Thoracic aorta (tissue), 2 donors: ENCODE measurements around the gene PSTPIP1. TPM values are rescaled to one million over a fixed set of nuclear protein-coding genes. Genes with fewer than 3 reads are reported as not detected.

Experiments
- ATAC-seq: fragments of 150-250 bp; one replicate; pipeline ENCODE4 v1.8.0; 2017; ENCODE audit warnings: low read depth; ENCODE audit not compliant: insufficient number of reproducible peaks, low FRiP score
- DNase-seq: peaks from one replicate; pipeline ENCODE4 v3.0.0-alpha.2; 2020; ENCODE audit warnings: low spot score
- H3K27ac ChIP-seq, 2 donors: fragments of 200-600 bp; sonication (generic); 1 replicate in 1 of 2; 2 replicates in 1 of 2; pipeline ENCODE4 v1.5.1; 2016; ENCODE audit warnings: mild to moderate bottlenecking in 2 of 2, moderate library complexity in 2 of 2
- H3K27me3 ChIP-seq: fragments of 200-600 bp; sonication (generic); replicated peaks from 2 replicates; pipeline ENCODE4 v1.6.0; 2016; ENCODE audit warnings: mild to moderate bottlenecking; ENCODE audit not compliant: insufficient read depth
- H3K36me3 ChIP-seq: fragments of 200-600 bp; sonication (generic); one replicate; pipeline ENCODE4 v1.5.1; 2016
- H3K4me1 ChIP-seq, 2 donors: fragments of 200-600 bp; sonication (generic); 1 replicate in 1 of 2; 2 replicates in 1 of 2; pipeline versions ENCODE4 v1.5.1 to v1.6.0; 2016; ENCODE audit warnings: low read depth in 2 of 2, mild to moderate bottlenecking in 1 of 2; ENCODE audit not compliant: control insufficient read depth in 1 of 2
- H3K4me3 ChIP-seq: fragments of 200-600 bp; sonication (generic); 2 replicates; pipeline ENCODE4 v1.5.1; 2016; ENCODE audit warnings: mild to moderate bottlenecking
- H3K9me3 ChIP-seq: fragments of 200-600 bp; sonication (generic); 2 replicates; pipeline ENCODE4 v1.5.1; 2016
- total RNA-seq, 2 donors: library from RNA; depleted of rRNA; stranded (reverse); fragments of >200 nt; gene quantifications; one replicate each; pipeline versions ENCODE4 v1.1.0 to v1.2.3, GENCODE V29; 2016
- TF ChIP-seq, protein P1 (sequence below): fragments of 200-600 bp; sonication (generic); IDR thresholded peaks from one replicate; pipeline ENCODE4 v1.5.1; 2019; ENCODE audit warnings: antibody characterized with exemption

PSTPIP1 gene
- total RNA-seq, 2 donors from 2014 or later: 24.5 to 24.8 TPM

DNA sequence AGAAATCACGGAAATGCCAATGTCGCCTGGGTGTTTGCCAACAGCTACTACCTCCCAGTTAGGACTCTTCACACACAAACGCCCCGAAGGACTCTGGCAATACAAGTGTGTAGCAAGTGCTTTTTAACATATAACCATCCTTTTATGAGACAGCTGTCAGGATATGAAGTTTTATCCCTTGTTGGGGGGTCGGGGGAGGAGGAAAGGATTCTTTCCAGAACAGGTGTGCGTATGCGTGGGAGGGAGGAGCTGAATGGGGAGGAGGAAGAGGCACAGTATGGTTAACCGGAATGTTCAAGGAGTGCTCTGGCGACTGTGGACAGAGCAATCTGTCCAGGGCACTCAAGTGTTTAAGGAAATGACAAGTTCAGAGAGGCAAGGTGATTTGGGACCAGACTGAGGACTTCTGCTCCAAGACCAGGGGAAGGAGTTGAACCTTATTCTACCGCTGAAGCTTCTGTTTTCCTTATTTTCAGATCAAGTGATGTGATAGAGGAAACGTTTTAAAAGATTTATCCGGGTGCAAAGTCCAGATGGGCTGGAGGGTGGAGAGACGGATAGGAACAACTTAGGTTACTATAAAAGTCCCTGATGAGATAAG is 74.7 kb downstream of the PSTPIP1 start:
- no peak for ATAC-seq
- Histone ChIP-seq H3K36me3 (no peaks in the 10 kb centered on the region), H3K9me3 (no peaks in the 10 kb centered on the region), H3K27ac (peak overlapping the region in 1 of 2 donors; percentile 82), H3K4me1 (peaks cover 25 to 38% of the 10 kb centered on the region in 2 donors), H3K27me3 (no peaks in the 10 kb centered on the region), H3K4me3 (peak overlapping the region; percentile 84)
- no peak for DNase-seq
- TF ChIP-seq, protein P1, sequence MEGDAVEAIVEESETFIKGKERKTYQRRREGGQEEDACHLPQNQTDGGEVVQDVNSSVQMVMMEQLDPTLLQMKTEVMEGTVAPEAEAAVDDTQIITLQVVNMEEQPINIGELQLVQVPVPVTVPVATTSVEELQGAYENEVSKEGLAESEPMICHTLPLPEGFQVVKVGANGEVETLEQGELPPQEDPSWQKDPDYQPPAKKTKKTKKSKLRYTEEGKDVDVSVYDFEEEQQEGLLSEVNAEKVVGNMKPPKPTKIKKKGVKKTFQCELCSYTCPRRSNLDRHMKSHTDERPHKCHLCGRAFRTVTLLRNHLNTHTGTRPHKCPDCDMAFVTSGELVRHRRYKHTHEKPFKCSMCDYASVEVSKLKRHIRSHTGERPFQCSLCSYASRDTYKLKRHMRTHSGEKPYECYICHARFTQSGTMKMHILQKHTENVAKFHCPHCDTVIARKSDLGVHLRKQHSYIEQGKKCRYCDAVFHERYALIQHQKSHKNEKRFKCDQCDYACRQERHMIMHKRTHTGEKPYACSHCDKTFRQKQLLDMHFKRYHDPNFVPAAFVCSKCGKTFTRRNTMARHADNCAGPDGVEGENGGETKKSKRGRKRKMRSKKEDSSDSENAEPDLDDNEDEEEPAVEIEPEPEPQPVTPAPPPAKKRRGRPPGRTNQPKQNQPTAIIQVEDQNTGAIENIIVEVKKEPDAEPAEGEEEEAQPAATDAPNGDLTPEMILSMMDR: no peak

GRCh38 chr15:77070180-77070494 is 75.2 kb downstream of the PSTPIP1 start:
- no peak for ATAC-seq
- H3K27ac ChIP-seq: peak overlapping the region; percentile 82 to 90
- no peaks in the 10 kb centered on the region for H3K36me3 ChIP-seq
- TF ChIP-seq, protein P1: no peak
- H3K27me3 ChIP-seq: no peaks in the 10 kb centered on the region
- H3K4me1 ChIP-seq: peaks cover 22 to 38% of the 10 kb centered on the region in 2 donors
- DNase-seq: no peak
- H3K9me3 ChIP-seq: no peaks in the 10 kb centered on the region
- H3K4me3 ChIP-seq: peak overlapping the region; percentile 84

- ATAC-seq (peak; percentile 95), DNase-seq (peak; percentile 68)
- no peaks in the 10 kb centered on the region for H3K36me3 ChIP-seq
- no peaks in the 10 kb centered on the region for H3K9me3 ChIP-seq
- H3K27ac ChIP-seq: peak within 1 kb of the TSS; percentile 82 to 90
- H3K27me3 ChIP-seq: no peaks in the 10 kb centered on the region
- TF ChIP-seq, protein P1: no peak
- peaks cover 21 to 38% of the 10 kb centered on the region in 2 donors for H3K4me1 ChIP-seq
- peak within 1 kb of the TSS; percentile 84 for H3K4me3 ChIP-seq
Observed at GRCh38 chr15:77070495-77071304, 75.8 kb downstream of the PSTPIP1 start, which contains the start of gene TSPAN3. TSPAN3 (minus strand) TSS chr15:77071109; CDS start chr15:77070954, 155 bp downstream.

GRCh38 chr15:77071305-77072223 is 76.6 kb downstream of the PSTPIP1 start:
- H3K27me3 ChIP-seq: no peaks in the 10 kb centered on the region
- no peak for ATAC-seq
- peak overlapping the region; percentile 84 for H3K4me3 ChIP-seq
- H3K4me1 ChIP-seq: peaks cover 21 to 38% of the 10 kb centered on the region in 2 donors
- TF ChIP-seq, protein P1: no peak
- peak overlapping the region in 1 of 2 donors; percentile 90 for H3K27ac ChIP-seq
- DNase-seq: no peak
- H3K9me3 ChIP-seq: no peaks in the 10 kb centered on the region
- H3K36me3 ChIP-seq: no peaks in the 10 kb centered on the region

DNA sequence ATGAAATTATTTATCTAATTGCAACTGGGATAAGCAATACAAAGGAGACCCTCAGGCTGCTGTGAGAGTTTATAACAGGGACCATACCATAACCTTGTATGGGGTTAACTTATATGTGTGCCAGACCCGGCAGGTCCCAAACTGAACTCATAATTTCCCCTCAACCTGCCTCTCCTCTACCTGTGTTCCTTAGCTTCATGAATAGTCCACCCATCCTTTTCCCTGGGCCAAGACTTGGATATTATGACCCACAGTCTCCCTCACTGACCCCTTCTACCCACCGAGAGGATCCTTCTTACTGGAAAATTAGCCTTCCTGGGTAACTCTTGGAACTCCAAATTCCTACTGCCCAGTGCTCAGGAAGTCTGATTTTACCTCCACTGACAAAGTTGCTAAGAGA is 79.4 kb downstream of the PSTPIP1 start:
- DNase-seq (no peak), ATAC-seq (no peak)
- H3K36me3 ChIP-seq: no peaks in the 10 kb centered on the region
- peaks cover 3 to 12% of the 10 kb centered on the region in 2 donors for H3K4me1 ChIP-seq
- no peak overlapping the region for H3K27ac ChIP-seq
- H3K9me3 ChIP-seq: no peaks in the 10 kb centered on the region
- no peak overlapping the region for H3K4me3 ChIP-seq
- TF ChIP-seq, protein P1: no peak
- H3K27me3 ChIP-seq: no peaks in the 10 kb centered on the region
